NCI-H1417 treated with DMSO at 0.1 percent for 48 hours (cell line): ENCODE data around the gene SLC25A13.

Experiments used
- DNase-seq: peaks from one replicate; lab custom pipeline; 2025; lab: John Stamatoyannopoulos, UW

SLC25A13 gene

GRCh38 chr7:96238976-96239766, 82.7 kb downstream of the SLC25A13 start:
- no peak for DNase-seq

GRCh38 chr7:96238474-96238873, 83.4 kb downstream of the SLC25A13 start:
- no peak for DNase-seq

GRCh38 chr7:96237040-96237439, 84.9 kb downstream of the SLC25A13 start:
- no peak for DNase-seq

- no peak for DNase-seq
Observed at GRCh38 chr7:96236198-96237039, 85.5 kb downstream of the SLC25A13 start.

DNA sequence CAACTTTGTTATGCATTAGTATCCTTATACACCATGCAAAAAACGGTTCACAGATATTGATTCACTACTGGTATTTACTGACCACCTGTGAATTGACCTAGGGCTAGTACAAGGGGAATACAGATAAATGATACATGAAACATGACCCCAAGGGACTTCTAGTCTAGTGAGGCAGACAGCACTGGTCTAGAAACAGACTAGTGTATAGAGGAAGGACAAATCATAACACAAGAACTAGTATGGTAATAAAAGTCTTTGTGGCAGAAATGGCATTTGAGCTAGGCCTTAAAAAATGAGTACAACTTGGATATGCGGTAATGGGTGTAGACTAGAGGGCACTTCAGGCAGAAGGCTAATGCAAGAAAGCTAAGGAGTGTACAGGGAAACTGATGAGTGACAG, 86.6 kb downstream of the SLC25A13 start:
- no peak for DNase-seq

GRCh38 chr7:96233528-96234154, 88.3 kb downstream of the SLC25A13 start:
- no peak for DNase-seq

DNA sequence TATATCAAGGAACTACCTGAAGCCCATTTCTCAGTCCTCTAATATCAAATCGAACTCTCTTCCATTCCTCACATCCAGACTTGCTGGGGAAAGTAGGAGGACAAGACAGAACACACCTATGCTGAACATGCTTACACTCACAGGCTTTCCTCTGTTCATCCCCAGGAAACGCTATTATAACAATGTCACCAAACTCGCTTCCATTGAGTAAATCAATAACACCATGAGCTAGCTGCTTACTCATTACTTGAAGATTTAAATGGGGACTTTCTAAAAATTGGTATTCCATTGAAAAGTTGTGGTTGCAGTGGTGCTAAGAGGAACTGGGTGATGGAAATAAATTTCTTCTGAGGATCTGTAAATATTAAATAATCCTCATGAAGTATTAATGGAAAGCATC, 88.8 kb downstream of the SLC25A13 start:
- DNase-seq = no peak

- DNase-seq = no peak
Observed at GRCh38 chr7:96228760-96229159, 93.1 kb downstream of the SLC25A13 start.

GRCh38 chr7:96225251-96225650, 96.6 kb downstream of the SLC25A13 start:
- no peak for DNase-seq

- no peak for DNase-seq
Observed at GRCh38 chr7:96224685-96225084, 97.2 kb downstream of the SLC25A13 start.

GRCh38 chr7:96224073-96224472, 97.8 kb downstream of the SLC25A13 start:
- DNase-seq = no peak

DNA sequence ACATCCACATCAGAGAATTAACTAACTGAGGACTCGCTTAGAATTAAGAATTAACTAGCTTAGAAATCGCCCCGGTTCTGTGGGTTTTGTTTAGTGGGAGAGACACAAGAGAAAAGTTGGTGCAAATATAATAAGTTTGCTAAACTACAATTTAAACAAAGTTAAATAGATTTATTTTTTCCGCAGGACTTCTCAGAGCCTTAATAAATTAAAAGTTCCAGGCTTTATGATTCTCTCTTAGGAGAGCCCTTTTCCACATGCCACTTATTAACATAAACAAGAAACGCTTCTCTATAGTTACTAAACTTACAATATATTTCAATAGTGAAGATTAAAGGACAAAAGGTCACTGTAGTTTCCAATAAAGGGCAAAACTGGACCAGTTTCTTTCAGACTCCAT, 100.0 kb downstream of the SLC25A13 start:
- no peak for DNase-seq

GRCh38 chr7:96219378-96220130, 102.3 kb downstream of the SLC25A13 start:
- no peak for DNase-seq

- DNase-seq = no peak
Observed at GRCh38 chr7:96218664-96219243, 103.1 kb downstream of the SLC25A13 start.

GRCh38 chr7:96217147-96217546, 104.8 kb downstream of the SLC25A13 start:
- DNase-seq = no peak

- DNase-seq = no peak
Observed at GRCh38 chr7:96216373-96216772, 105.5 kb downstream of the SLC25A13 start.

- no peak for DNase-seq
Observed at GRCh38 chr7:96212474-96212873, 109.4 kb downstream of the SLC25A13 start.

- no peak for DNase-seq
Observed at GRCh38 chr7:96211954-96212353, 109.9 kb downstream of the SLC25A13 start.

DNA sequence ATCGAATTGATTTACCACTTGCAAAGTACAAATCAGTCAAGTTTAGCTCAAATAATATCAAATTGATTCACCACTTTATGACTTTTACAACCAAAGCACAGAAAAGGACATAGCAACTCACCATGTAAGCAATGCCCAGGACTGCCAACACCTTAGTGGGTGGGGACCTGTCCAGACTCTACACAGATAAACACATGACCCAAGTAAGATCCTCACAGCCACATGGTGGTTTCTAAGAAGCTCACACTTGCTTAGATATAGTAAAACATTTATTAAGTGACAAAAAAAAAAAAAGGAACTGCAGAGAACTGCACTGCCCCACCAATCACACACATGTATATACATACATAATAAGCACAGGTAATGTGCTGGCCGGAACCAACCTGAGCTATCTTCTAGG, 116.2 kb downstream of the SLC25A13 start:
- DNase-seq = no peak

GRCh38 chr7:96204601-96205000, 117.3 kb downstream of the SLC25A13 start:
- DNase-seq = no peak

DNA sequence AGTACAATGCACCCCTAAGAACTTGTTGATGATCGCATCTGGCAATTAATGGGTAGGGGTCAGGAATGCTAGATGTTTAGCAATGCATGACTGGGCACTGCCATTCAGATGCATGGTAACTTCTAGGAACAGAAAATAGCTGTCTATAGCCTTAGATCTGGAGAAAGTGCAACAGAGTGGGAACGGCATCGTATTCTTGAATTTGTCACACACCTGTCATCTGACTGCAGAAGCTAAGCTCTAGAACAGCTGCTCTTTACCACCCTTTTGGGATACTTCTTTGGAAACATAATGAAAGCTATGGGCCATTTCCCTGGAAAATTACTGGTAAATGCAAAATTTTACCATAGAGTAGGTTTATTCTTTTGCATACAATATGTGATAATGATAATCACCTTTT, 118.1 kb downstream of the SLC25A13 start:
- no peak for DNase-seq

DNA sequence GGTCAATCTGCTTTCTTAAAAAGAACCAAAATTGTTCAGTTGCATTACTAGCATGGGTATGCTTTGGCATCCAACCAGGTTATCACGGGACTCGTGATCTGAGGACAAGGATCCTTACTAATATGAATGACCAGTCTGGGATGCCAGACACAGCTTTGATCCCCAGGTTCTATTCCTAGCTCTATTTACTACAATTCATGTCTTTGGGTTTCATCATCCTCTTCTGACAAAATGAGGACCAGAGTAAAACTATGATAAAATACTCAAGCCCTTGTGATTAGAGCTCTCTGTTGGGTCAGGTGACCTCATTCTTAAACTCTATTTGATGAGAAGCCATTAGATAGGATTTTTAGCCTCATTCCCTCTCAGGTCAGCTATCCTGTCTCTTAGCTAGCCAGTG, 119.8 kb downstream of the SLC25A13 start:
- DNase-seq = no peak
